HFF-Myc (cell line): Measurements from ENCODE around the gene MCTP1.
"Not testable (repeated sequence)": the region's sequence is repeated elsewhere in the genome, so short reads cannot be mapped to it uniquely, and the experiment has no call there.

Source experiments
- DNase-seq: peaks from one replicate; pipeline ENCODE4 v3.0.0-alpha.2; 2011; ENCODE audit warnings: low read depth; ENCODE audit errors: extremely low read depth
- H3K4me3 ChIP-seq: replicated peaks from 2 replicates; pipeline ENCODE4 v1.5.1; 2011; ENCODE audit warnings: low read depth, mild to moderate bottlenecking, control low read depth, low read length
- CTCF ChIP-seq: IDR thresholded peaks from 2 replicates; pipeline ENCODE4 v1.5.1; 2012; ENCODE audit warnings: mild to moderate bottlenecking, low read depth, low read length, control low read depth; ENCODE audit errors: missing control alignments

Gene MCTP1

GRCh38 chr5:94847726-94848125 lies 437.2 kb downstream of the MCTP1 start:
- TF ChIP-seq CTCF, result no peak
- no peak for DNase-seq

DNA sequence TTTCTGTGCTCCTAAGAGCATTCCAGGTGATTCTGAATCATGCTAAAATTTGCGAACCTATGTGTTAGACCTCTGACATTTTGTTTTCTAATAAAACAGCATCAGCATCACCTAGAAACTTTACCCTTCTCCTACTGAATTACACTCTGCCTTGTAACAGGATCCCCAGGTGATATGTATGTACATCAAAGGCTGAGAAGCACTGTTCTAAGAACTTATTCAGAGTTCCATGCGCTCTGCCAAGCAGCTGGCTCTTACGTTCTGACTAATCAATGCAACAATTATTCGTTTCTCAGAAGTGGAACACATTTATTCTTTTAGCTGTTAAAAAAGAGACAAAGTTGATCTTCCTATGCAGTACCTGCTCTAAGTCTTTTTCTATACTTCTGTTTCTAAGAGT lies 437.9 kb downstream of the MCTP1 start:
- TF ChIP-seq CTCF, result no peak
- DNase-seq, result no peak
- H3K4me3 ChIP-seq, result no peak overlapping the region

More at GRCh38 chr5:94847726-94848125, 437.2 kb downstream of the MCTP1 start:
- H3K4me3 ChIP-seq, result no peak overlapping the region

- H3K4me3 ChIP-seq, DNase-seq: not testable (repeated sequence)
These were observed 439.2 kb downstream of the MCTP1 start for GRCh38 chr5:94845696-94846095.

DNA sequence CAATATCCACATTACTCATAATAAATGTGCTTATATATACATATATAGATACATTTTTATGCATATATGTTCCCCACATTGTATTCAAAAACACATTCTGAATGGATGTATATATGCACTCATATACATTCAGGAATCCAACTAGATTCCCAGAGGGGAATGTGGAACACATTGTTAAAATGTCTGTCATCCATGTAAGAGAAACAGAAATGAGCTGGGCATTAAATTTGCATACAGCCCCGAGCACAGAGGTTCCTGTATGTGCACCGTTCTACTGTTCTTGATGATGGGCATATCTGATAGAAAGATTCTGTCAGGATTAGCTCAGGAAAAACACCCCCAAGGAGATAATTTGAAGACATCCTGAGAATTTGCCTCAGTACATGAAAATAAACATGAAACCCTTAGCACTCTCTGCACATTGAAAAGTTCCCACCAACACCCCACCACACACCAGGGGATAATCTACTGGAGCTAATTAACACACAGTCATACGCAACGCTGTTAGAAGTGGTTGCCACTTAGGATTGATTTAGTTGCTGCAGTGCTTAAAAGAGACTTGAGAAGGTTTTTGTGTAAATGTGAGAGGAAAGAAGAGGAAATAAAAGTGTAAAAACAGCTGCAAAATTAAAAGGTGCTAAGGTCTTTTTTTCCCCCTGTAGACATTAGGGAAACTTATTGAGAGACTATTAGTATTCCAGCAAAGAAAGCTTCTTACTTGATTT lies 443.1 kb downstream of the MCTP1 start:
- H3K4me3 ChIP-seq, result no peak overlapping the region
- no peak for TF ChIP-seq CTCF
- DNase-seq, result no peak

- no peak overlapping the region for H3K4me3 ChIP-seq
- TF ChIP-seq CTCF, result no peak
These were observed 451.0 kb downstream of the MCTP1 start for GRCh38 chr5:94833851-94834250.

DNA sequence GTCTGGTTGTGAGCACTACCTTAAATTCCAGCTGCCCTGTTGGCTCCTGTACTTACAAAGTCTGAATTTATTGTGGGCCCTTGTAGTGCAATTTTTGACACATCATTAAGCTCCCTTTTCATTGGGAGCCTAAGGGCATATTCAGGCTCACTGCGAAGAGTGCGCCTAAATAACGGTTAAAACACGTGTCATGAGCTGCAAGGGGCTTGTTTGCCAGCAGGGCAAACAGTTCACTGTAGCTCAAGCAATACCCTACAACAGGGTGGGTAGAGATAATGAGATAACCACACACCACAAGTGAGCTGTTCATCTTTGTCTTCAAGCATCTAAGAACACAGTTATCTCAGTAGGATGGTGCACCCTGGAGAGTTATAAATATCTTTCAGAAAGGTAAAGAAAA lies 452.2 kb downstream of the MCTP1 start:
- no peak overlapping the region for H3K4me3 ChIP-seq
- no peak for TF ChIP-seq CTCF
- no peak for DNase-seq

More at GRCh38 chr5:94833851-94834250, 451.0 kb downstream of the MCTP1 start:
- DNase-seq, result no peak

- H3K4me3 ChIP-seq, result no peak overlapping the region
- peak; percentile 37 for TF ChIP-seq CTCF
- DNase-seq, result no peak
These were observed 454.4 kb downstream of the MCTP1 start for GRCh38 chr5:94830520-94830919.

DNA sequence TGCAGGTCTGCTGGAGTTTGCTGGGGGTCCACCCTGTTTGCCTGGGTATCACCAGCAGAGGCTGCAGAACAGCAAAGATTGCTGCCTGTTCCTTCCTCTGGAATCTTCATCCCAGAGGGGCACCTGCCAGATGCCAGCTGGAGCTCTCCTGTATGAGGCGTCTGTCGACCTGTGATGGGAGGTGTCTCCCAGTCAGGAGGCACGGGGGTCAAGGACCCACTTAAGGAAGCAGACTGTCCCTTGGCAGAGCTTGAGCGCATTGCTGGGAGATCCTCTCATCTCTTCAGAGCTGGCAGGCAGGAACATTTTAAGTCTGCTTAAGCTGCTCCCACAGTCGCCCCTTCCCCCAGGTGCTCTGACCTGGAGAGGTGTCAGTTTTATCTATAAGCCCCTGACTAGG lies 456.7 kb downstream of the MCTP1 start:
- not testable (repeated sequence) for DNase-seq, H3K4me3 ChIP-seq
